TTC549 (cell line): Measurements from ENCODE around the gene SARDH.

Experiments used
- FAIRE-seq: peaks from 2 replicates; lab custom pipeline; 2012; peaks lifted over from hg19 to GRCh38; lab: Jason Lieb, UNC

Gene SARDH

DNA sequence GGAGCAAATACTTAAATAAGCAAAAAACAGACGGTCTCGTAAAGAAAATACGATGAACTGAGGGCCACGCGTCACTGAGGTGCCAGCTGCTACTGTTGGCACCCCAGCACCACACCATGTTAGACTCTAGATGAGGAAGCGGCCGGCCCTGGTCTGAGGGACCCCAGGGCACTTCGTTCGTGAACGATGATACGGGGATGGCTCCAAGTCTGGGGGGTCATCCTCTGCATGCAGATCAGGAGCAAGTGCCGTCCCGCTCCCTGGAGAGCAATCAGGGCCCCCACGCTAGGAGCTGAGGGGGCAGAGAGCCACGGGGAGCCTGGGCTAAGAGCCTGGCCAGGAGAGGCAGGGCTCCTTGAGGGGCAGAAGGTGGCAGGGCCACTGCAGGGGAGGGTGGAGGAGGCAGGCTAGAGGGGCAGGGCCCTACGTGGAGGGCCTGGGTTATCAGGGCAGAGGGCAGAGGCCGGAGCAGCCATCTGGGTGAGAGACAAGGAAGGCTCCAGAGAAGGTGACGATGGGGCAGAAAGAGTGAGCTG lies 24.1 kb downstream of the SARDH start:
- no peak for FAIRE-seq

DNA sequence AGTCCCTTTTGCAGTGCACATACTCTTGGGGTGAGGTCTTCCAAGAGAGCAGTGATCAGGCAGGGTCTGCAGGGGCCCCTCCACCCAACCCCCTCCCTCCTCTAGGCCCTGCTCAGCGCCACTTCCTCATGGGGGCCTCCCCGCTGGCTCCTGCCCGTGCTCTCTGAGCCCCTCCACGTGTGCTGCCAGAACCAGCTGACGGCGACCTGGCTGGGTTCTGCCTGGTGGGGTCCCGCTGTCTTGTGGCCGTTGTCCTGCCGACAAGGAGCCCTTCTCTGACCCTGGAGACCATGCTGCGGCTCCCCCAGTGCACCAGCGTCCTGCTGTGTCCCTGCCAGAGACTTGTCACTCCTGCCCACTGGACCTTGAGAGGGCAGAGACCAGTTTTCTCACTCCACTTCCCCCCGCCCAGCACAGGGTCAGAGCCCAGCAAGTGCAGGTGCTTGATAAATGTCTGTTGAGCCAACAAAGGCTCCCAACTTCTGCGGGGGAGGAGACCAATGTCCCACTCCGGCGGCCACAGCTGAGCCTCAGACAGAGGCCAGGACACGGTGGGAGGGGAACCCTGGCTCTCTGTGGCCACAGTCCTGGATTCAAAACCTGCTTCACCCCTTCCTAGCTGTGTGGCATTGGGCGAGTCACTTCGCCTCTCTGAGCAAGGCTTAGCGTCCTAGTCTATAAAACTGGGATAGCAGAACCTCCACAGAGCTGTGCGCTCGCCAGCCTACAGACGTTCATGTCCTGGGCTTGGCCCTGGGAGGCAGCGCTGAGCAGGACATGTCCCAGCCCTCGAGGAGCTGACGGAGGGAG lies 24.8 kb downstream of the SARDH start:
- FAIRE-seq = no peak

DNA sequence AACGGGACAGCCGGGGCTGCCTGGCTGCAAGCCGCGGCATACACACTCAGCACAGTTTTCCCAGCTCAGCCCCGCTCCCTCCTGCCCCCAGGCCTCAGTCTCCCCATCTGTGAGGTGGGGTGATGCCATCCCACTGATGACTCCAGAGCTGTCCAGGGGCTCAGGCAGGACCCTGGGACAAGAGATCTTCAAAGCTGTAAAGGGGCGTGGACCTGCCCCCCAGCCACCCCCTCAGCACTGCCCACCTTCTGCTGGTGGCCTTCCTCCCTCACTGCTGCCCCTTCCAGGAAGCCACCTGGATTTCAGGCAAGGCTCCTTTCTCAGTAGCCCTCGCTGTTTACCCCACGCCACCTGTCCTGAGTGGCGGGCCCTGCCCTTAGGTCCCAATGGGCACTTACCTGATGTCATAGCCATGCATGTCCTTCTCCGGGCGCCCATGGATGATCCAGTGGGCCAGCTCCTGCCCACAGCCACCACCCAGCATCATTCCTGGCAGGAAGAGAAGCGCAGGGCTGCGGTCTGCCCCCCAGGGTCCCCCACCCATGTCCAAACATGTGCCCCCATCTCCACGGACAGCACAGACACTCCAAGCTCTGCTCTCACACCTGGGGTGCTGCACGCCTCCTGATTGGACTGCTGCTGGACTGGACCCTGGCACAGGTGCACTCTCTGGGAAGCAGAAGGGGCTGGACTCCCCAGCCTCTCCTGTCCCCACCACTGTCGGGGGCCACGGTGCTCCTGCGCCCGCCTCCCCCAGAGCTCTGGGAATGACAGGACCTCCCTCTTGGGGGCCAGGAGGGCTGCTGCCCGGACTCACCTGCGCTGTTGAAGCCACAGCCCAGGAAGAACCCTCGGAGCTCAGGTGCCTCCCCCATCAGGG lies 25.7 kb downstream of the SARDH start:
- no peak for FAIRE-seq

DNA sequence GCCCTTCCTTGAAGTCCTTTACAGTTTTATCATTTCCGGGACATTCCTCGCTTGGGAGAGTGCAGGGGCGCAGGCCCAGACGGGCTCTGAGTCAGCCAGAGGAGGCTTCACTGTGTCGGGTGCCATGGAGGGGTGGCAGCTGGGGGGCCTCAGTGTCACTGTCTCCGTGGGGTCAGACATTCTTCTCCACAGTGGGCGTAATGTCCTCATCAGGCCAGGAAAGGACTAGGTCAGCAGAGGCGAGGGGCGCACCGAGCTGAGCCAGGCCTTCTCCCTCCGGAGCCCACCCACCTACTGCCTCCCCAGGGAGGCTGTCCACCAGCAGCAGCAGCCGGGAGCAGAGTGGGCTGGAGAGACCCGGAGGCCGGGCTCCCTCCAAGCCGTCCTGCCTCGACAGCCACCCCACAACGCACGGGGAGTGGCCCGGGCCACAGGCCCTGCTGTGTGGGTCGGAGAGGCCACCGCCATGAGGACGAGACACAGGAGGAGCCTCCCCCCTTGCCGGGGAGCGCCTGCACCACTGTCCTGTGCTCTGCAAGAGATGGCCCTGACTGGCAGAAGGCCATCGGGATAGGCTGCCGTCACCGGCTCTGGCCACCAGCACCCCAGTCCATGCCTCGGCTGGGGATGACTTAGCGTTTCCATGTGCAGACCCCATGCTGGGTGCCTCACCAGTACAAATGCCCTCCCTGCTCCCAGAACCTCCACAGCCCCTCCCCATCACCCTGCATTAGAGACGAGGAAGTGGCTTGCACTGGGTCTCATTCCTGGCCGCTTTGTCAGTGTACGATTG lies 26.5 kb downstream of the SARDH start:
- FAIRE-seq = no peak

DNA sequence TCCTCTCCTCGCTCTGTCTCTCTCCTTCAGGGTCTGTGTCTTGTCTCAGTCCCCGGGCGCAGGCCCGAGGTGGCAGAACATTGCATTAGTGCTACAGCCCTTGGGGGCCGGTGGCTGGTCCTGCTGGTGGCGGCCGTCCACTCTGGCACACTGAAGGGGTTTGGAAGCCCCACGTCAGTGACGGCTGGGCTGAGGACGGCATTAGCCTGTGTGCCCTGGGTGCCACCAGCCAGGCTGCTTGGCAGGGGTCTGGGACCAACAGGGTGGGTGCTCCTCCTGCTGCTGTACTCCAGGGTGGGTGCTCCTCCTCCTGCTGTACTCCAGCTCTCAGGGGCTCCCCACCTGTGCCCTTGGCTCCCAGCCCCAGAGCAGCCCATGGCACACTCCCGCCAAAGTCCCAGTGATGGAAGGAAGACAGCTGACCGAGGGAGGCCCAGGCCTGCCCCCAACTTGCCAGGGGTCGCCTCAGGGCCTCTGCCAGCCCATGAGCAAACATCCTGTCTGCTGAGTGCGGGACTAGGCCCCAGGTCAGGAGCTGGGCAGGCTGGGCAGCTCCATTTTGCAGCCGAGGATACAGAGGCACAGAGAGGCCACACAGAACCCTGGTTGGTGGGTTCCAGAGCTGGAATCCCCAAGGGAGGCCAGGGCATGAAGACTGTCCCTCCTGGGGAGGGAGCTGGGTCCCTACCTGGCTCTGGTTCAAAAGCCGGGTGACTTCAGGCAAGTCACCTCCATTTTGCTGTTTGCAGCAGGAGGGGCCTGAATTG lies 27.3 kb downstream of the SARDH start:
- no peak for FAIRE-seq

DNA sequence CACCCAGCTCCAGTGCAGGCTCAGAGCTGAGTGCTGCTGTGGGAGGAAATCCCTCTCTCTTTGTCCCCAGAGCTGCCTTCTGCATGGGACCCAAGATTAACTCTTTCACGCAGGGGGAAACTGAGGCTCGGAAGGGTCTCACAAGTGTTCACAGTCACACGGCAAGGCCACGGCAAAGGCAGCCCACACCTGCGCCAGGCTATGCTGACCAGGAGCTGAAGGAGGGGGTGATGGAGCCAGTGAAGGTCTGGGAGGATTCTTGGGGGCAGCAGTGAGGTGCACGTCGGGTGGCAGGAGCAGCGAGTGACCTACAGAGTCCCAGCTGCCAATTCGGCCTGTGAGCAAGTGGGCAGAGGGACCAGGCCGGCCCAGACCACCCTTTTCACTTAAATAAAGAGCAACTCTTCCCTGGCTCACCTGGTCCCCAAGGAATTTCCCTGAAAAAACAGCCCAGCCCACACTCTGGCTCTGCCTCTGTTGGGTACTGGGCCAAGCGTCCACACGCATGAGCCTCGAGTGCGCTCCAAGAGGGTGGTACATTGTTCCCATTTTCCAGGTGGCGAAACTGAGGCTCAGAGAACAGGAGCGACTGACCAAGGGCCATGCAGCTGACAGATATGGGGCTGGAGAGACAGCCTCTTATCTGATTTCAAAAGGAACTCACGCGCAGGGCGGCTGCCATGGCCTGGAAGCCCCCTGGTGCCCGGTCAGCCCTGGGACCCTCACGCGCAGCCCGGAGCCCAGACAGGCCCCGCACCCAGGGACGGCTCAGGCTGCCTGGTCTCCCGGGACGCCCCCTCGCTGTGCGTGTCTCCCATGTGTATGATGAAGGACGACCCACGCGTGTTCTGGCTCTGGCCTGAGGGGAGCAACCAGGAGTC lies 28.2 kb downstream of the SARDH start:
- FAIRE-seq = no peak

DNA sequence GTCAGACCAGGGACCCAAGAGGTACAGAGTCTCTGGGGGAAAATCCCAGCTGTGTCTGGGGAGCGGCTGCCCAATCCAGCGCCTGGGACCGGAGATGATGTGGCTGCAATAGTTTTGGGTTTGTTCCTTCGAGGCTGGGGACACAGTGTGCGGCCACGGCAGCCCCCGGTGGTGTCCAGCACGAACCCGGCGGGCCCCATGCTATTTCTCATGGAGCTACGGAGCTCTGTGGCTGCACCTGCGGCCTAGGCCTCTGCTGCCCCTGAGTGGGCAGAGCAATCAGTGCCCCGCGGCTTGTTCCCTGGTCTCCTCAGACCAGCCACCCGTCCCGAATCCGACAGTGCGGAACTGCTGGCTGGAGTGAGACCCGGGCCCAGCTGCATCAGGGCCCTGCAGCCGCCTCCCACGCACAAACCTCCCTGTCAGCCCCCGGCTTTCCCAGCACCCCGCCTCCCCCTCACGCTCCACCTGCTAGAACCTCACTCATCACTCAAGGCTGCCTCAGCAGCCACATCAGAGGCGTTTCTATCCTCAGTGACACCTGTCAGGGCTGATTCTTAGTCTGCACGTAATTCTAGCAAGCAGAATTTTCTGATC lies 29.0 kb downstream of the SARDH start:
- FAIRE-seq = no peak

DNA sequence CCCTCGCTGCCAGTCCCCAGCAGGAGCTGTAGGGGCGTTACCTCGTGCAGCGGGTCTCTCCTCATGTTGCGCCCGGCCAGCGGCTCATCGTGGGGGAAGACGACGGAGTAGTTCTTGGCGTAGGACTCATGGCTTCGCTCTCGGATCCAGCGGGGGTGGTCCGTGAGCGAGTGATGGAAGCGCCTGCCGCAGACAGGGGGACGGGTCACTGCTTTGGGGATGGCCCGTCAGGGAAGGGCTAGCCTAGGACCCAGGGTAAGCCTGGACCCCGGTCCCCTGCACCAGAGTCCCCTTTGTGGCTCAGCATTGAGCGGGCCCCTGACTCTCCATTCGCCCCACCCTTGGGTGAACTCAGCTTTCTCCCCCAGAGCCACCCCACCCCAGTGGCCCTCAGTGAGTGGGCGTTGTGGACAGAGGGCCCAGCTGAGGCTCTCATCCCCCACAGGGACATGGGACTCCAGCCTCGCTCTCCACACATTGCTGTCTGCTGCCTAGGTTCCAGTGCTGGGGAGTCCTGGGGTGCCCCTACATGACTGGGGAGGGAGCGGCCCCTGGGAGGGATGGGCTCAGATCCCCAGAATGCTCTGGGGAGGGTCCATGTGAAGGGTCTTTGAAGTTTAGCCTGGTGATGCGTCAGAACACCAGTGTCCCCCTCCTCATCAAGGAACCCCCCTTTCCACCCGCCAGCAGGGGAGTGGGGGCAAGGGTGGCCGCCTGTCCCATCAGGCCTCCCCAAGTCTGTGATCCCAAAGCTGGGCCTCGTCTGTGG lies 29.7 kb downstream of the SARDH start:
- FAIRE-seq = no peak

DNA sequence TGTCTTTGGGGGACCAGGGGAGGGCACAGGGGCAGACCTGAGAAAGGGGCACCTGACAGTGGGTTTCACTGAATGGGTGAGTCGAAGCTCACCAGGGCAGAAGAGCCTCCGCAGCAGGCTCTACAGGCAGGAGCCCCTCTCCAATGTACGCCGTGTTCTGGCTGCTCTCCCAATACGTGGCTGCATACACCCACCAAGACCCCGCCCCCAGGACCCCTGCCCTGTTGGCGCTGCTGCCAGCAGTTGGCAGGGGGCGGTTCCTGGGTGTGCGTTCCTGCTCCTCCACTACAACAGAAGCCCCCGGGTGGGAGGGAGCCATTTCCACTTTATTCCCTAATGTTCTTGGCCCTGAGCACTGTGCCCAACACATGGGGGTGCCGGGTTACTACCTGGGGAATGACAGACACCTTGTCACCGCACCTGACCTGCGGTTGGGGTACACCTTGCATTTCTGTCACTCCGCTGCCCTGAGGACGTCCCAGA lies 30.3 kb downstream of the SARDH start:
- FAIRE-seq = no peak

DNA sequence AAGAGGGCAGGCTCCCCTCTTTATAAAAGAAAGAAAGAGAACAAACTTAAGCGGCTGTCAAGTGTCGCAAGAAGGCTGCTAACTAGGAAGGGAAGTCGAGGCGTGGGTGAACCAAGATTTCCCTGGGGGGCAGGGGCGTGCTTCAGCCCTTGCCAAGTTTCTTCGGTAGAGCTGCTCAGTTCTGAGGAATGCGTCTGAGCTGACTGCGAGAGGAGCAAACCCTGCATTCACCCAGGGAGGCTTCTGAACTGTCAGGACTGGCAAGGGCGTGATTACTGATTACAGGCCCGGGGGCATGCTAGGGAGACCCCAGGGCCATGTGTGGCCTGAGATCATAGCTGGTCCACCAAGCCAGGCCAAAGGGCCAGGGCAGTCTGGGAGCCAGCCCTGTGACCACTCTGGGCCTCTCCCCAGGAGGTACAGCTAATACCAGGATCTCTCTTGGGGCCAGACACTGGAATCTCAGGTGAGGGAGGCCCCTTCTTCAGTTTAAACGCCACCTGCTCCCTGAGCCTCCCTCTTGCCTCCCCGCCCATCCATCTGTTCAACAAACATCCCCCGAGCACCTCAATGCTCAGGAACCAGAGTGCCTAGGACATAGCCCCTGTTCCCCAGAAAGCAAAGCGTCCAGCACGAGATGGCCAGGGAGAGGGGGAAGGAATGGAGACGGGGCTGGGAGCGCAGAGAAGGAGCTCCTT lies 30.9 kb downstream of the SARDH start:
- no peak for FAIRE-seq

DNA sequence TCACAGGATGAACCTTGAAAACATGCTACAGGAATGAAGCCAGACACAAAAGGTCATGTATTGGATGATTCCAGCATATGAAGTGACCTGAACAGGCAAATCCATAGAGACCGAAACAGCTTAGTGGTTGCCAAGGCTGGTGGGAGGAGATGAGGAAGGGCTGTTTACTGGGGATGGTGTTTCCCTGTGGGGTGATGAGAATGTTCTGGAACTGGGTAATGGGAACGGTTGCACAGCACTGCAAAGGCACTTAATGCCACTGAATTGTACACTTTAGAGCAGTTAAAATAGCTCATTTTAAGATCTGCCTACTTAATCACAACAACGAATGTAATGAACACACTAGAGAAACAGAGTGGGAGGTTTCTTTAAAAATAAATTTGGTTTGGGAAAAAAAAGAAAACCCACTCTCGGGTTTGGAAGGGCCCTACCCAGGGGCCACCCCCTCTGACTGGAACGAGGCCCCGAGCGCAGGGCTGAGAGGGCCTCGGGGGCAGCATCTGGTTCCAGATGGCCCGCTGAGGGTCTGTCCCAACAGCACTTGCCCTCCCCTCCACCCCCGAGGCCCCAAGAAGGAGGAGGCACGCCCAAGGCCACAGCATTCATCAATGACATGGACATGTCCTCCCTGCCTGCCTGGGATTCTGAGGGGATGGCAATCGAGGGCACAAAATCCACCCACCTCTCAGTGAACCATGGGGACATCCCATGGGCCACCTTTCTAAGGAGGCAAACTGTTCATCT lies 31.7 kb downstream of the SARDH start:
- no peak for FAIRE-seq

DNA sequence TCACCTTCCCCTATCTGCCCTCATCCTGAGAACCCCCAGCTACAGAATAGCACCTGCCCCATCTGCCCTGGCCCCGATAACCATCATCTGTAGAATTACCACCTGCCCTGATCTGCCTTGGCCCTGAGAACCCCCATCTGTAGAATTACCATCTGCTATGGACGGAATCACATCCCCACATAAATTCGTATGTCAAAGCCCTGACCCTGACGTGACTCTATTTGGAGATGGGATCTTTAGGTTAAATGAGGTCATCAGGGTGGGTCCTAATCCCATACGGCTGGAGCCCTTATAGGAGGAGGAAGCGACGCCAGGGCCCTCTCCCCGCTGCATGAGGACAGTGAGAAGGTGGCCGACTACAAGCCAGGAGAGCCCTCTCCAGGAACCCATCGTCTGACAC lies 32.6 kb downstream of the SARDH start:
- no peak for FAIRE-seq

DNA sequence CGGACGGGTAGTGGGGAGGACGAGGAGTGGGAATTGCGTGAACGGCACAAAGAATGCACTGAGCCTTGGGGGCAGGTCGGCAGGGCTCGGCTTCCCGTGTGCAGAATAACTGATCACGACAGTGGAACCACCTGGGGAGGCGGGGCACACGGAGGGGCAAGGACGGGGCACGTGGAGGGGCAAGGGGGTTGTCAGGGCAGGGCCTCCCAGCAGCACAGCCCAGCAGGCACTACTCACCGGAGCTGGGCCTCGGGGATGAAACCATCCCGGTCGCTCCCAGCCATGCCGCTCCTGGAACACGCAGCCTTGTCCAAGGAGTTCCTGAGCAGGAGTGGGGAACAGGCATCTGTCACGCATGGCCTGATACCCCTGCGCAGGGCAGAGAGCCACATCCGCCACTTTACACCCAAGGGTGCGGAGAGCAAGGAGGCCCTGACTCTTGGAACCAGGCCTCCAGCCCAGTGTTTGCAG lies 33.4 kb downstream of the SARDH start:
- FAIRE-seq = no peak

DNA sequence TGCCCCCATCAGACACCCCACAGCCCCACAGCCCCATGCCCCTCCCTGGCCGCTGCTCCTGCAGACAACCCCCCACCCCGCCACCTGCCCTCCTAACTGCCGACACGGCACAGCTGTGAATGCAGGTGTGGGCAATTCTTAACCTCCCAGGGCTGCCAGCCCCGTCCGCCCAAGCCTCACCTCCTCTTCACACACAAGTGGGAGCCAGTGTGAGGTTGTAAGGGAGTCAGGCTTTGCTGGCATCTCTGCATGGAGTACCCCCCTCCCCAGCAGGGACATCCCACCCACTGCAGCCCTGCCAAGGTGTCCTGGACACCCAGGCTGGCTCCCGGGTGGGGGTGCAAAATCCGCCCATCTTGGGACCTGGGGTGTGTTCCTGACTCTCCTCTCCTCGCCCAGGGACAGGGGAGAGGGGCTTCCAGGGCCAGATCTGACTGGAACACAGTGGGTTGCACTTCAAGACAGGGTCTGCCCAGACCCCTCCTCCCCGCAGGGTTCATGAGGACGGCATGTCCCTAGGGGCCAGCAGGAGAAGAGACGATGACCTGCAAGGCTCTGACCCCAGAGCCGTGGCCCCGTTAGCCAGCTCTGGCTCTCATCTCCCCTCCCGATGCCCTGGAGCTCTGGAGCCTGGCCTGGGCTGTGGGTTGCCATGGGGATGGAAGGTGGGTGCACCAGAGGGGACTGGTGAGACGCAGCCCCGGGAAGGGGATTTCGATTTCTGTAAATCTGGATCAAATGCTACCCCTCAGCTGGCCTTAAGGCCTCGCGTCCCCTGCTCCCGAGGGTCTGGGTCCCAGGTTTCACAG lies 34.4 kb downstream of the SARDH start:
- no peak for FAIRE-seq

DNA sequence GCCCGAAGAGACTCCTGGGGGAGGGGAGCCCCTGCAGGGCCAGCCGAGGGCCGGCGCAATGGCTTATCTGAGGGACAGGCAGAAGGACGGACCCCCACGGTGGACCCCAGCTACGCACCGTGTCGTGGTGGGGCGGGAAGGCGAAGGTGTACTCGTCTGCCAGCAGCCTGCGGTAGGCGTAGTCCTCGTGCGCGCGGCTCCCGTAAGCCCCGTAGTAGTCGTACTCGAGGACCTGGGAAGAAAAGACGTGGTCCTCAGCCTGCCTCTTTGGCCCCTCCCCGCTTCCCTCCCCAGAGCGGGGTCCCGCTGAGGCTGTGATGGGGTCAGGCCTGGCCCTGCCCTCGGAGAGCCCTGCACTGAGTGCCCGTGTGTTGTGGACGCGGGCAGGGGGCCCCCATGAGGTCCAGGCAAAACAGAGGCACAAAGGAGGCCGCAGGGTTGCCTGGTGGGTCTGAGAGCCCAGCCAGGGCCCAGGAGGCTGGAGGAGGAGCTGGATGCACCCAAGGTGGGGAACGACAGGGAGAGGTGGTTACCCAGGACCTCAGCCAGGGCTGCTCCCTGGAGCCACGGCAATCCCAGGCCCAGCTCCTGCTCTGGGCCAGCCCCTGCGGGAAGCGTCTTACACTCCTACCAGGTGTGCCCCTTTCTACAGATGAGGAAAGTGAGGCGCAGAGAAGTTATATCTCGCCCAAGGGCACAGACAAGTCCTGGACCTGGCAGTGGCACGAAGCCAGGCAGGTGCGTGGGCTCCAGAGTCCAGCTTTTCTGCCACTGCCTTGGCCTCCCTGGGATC lies 35.2 kb downstream of the SARDH start:
- FAIRE-seq = no peak
